ENCODE data around the gene FLT1.

The FLT1 gene

DNA sequence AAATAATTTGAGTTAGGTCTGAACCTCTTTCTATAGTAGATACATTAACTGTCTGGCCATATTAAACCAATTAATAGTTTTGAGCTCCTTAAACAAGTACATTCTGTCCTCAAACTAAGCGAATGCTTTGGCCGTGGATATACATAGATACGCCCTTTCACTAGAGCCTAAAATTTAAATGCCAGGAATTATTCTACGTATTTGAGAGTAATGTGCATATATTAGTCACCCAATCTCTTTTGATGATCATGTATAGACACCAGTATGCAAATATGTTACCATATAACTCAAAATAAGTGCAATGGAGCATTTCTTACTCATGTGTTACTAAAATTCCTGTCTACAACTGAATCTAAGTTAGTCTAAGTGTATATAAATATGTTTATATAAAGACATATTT lies 70.4 kb downstream of the FLT1 start:
- DNase-seq: no peak

DNA sequence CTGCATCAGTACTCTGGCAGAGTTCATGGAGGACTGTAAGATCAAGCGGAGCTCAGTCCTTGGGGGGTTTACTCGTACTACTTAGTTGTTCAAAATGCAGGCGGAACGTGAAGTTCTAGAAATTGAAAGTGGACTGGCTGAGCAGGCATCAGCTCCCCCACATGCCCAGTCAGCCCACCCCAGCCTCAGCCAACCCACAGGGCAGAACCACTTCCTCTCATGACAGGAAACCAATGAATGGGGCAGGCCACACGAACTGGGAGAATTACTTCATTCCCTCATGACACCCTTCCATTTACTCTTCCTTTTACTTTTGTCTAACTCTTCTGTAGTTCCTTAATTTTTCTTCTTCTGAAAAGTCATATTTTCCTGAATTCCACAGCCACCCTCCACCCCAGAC lies 71.9 kb downstream of the FLT1 start:
- no peak for DNase-seq

DNA sequence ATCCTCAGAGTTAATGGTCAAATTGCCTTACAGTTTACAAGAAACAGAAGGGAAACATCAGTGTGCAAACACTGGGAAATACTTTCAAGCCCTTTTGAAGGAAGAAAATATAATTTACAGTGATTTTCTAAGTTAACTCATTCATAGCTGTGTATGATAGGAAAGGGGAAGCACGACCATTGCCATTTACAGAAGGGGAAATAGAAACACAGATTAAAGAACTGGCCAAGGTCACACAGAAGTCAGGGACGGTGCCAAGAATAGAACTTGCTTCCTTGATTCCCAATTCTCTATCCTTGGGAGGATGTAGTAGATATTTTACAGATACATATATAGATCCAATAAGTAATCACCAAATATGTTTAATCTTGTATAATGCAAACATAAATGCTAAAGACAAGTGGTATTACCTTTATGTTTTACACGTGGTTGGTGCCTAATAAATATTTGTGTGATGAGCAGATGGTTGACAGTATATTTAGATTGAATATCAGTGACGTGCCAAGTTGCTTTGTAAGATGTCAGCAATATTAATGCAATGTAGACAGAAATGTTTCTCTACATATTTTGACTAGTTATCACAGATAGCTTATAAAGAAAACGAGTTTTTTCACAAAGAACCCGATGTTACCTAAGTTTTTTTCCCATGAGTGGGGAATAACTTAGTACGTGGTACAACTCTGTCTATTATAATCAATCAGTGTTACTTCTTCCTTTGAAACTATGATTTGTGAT lies 73.1 kb downstream of the FLT1 start:
- DNase-seq: no peak

DNA sequence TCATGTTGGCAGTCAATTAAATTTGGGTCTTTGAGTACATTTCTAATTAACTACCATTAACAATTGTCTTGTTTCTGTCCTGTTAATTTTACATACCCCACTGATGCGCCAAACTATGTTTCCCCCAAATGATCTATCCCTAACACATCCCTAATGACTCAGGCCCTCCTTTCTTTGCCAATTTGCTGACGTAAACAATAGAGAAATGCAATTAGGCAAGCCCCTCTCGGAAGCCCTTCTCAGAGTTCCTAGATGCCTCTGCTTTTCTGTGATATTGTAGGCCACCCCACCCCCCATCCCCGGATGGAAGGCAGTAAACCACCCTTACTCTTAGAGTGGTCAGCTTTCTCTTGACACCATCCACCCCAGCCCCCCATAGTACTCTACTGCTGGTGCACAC lies 74.2 kb downstream of the FLT1 start:
- peak; percentile 40 for DNase-seq

DNA sequence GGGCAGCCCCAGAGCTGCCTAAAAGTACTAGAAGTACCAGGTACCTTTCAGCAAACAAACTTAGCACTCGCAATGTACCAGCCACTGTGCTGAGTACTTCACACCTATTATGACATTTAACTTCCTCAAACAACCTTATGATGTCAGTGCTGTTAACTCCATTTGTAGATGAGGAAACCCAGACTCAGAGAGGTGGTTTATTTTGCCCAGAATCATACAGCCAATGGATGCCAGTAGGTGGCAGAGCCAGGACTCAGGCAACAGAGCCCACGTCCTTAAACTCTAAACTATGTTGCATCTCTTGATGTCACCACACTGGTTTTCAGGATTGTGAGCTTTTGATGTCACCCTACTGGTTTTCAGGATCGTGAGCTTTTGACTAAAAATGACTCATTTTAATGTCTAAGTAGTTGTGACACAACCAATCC lies 78.9 kb downstream of the FLT1 start:
- DNase-seq: no peak

DNA sequence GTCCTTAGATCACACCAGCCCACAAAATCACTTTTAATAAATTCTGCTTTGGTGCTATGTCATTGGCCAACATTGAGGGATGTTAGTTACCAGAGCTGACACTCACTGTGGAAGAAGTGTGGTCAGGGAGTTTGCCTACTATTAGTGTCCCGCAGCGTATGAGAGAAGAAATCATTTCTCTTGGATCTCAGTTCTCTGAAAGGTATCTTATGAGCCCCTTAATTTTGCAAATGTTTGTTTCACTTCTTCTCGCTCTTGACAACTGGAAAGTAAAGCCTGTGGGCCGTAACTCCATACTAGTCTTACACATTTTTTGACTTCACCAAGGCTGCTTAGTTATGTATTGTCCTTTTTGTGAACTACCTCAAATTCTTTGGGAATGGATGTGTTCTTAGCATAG lies 80.9 kb downstream of the FLT1 start:
- no peak for DNase-seq

DNA sequence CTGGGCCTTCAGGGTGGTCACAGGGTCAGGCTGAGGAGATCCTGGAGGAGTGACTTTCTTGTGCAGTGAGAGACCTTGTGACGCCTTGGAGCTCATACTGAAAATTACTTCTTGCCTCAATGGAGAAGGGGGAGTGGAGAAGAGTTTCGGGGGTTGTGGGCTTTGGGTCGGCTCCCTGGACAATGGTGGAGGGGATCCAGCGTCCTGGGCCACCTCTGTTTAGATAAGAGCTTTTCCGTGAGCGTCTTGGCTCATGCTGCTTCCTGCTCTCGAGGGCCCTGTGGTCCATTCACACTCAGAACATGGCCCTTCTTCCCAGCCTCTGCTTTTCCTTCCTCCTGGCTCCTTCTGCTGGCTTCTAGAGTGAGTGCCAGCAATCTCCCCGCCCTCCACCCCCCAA lies 81.9 kb downstream of the FLT1 start:
- no peak for DNase-seq

DNA sequence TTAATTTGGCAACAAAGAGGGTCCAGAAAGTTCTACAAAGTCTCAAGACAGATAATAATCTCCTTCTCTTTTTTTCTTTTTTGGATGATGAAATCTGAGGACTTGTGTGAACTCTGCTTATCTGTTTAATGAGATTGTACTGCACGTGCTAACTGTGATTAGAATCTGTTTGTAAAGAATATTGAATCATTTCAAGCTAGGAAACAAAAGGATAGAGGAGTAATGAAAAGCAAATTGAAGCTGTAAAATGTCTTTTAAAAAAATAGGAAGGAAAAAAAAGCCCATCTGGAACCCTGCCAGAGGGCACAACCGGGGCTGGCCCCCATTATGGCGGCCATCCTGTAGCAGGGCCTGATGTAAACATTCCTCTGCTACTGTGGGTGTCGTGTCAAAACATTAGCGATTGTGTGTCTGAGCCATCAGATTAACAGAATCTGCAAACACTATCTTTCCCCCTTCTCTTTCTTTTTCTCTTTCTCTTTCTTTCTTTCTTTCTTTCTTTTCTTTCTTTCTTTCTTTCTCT lies 83.0 kb downstream of the FLT1 start:
- DNase-seq: no peak

DNA sequence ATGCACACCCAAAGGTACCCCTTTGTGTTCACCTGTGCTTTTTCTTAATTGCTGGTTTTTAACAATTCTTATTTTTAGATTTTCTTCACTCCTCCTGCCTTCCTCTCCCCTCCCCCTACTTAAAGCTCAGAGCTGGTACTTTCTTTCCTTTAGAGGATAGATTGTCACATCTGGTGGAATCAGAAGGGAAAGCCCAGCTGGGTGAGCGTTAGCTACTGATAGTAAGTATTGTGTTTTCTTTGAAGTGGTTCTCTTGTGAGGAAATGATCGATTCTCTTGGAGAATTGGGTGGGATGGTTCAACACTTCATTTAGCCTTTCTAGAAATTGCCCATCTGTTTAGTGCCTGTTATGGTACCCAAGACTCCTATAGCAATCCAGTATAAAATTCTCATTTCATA lies 84.8 kb downstream of the FLT1 start:
- DNase-seq: no peak

DNA sequence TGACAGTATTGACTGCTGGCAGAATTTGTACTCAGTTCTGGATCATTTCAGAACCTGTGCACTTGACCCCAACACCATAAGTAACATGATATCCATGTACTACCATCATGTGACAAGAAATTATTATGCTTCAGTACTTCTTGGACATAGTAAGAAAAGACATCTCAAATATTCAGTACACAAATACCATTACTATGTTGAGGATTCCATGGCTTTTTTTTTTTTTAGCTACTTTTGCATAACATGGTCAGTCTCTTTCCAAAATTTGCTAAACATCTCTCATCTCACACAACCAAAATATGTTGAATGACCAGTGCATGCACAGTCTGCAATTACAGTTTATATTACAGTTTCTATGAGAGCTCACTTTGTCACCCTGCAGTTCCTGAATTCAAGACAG lies 85.3 kb downstream of the FLT1 start:
- DNase-seq: no peak

DNA sequence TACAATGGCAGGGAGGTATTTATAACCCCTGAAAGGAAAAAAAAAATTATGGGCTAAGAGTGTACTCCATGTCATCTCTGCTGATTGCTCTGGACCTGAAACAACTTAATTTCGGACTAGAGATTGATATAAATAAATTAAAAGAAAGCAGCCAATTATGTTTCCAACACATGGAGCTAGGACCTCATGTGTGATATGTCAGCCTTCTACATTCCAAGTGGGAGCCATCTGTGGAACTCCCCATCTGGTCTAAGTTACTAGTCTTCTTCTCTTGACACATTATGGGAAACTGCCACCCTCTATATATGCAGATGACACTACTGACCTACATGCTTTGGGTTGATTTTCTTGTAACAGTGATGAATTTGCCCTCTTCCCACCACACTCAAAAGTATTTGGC lies 86.1 kb downstream of the FLT1 start:
- no peak for DNase-seq

DNA sequence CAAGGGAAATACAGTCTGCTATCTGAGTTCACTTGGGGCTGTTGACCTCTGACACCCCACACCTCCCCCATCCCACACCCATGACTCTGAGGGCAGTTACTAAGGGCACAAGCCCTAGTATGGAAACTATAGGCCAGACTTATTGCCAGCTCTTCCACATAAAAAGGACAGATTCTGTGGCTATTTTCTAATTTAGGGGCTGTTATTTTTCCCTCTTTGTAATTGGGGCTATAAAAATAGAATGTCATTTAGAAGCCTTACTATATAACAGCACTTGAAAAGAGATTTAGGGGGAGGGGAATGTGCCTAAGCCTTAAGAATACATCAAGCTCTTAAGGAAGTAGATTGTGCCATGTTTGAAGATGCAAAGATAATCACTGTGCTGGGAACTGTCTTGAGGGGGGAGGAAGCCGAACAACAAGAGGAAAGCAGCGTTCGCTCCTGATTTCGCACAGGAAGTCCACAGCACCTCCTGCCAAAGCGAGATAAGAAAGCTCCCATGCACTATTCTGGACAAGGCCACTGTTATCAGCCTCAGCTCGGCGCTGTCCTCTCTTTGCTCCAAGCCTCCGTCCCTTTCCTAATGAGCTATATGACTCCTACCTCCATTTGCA lies 86.6 kb downstream of the FLT1 start:
- DNase-seq: no peak

DNA sequence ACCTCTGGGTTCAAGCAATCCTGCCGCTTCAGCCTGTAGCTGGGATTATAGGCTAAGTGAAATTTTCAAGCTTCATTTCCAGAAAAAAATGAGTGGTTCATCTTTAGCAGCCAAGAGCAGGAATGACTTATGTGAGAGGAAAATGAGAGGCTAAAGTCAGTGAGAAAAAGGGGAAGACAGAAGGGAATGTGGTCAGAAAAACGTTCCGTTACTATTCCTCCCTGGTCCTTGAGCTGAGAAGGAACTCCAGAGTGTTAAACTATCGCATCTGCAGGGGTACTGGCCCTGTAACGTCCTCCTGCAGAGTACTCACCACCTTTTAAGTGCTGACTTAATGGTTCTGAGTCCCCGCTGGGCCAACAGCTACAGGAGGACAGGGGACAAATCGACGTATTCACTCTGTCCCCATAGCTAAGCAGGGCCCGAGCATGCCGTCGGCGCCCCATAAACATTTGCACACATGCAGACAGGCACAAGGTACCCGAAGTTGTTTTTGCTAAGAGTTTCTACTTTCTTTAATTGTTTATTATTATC lies 88.1 kb downstream of the FLT1 start:
- DNase-seq: no peak

DNA sequence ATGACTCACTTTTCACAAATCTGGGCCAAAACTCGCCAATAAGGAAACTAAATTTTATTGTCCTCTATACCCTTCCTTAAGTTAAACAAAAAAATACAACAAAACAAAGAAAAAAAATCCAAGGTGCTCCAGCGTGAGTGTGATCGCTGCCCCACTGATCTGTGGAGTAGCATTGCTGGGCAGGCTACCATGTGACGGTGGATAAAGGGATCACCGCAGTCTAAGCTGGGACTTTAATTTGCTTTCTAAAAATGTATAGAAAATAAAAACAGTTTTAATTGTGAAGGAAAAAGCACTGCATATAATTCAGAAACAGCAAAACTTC lies 92.9 kb downstream of the FLT1 start:
- DNase-seq: no peak

DNA sequence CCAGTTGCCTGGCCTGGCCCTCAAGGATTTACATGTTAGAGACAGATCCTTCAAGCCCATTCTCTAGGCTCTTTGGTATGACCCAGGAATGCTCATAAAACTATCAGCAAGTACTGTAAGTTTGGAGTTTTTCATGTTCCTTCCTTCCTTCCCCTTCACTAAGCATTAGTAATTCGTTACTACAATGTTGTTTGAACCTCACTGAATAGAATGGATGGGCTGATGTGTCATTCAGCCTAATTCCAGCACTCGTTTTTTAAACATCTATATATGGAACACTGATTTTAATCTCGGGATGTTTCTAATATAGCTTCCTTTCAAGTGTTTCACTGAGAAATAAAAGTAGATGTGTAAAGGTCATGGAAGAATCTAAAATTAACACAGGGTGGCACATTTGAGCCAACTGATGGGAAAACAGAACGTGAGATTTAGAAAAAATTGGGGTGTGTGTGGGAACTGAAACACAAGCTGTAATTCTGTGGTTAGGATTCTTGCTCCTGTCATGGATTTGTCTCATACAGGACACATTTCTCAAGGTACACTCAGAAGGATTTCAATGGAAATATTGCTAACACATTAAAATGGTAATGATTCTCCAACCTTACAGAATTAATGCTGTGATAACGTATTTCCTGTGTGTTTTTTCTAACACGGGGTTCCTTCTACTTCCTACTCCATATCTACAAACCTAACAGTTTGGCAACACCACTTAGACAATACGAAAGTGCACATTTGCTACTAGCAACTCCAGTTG lies 93.4 kb downstream of the FLT1 start:
- DNase-seq: no peak

DNA sequence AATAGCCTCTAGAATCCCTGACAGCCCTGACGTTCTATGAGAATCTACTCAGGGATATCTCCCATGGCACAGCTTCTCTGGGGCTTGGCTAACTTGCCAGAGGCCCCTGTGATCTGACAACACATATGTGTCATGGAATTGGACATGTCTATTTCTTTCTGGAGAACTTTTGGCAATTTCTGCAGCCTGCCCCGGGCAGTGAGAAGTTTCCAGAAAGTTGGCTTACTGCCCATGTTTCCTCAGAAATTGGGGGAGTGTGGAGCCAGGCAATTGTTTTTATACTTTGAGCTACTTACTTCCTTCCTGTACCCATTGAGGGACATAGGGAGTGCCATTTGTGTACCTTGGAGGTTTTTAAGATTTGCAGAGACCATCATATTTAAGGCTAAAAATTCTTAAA lies 98.9 kb downstream of the FLT1 start:
- DNase-seq: no peak

DNA sequence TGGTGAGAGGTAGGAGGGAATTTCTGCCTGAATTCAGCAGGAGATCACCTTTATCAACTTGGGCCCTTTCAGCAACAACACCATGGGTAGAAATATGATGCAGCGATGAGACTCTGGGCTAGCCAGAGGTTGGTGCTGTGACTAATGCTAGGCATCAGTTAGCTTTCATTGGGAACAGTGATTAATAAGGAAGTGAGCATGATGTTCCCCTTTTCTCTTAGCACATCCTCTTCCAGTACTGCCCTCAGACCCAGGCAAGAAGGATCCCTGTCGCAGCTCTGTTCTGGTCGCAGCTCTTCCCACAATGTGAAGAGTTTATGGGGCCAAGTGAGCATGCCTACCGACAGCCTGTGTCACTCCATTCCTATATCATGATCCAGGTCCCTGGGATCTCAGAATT lies 100.5 kb downstream of the FLT1 start:
- no peak for DNase-seq

DNA sequence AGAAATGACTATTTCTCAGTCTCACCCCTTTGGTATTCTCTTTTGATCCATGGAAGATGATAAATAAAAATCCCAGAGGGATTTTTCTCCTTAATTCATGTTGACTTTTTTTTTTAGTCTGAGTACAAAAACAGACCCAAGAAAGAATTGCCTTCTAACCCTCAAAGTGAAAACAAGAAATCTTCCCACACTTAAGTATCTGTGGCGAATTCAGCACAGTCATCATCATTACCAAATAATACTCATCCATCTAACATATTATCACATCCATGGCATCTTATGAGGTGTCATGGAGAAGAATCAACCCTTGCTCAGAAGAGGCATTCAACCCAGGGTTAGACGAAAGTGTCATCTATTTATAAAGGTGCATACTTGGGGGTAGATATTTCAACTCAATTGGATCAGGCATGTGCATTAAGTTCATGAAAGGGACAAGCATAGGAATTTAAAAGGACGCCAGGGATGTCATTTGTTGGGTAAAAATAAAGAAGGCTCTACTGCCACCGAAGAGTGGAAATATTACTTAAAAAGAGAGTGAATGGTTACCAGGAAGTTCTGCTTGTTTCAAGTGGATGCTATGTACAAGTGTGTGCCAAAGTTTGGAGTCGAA lies 101.9 kb downstream of the FLT1 start:
- DNase-seq: no peak

DNA sequence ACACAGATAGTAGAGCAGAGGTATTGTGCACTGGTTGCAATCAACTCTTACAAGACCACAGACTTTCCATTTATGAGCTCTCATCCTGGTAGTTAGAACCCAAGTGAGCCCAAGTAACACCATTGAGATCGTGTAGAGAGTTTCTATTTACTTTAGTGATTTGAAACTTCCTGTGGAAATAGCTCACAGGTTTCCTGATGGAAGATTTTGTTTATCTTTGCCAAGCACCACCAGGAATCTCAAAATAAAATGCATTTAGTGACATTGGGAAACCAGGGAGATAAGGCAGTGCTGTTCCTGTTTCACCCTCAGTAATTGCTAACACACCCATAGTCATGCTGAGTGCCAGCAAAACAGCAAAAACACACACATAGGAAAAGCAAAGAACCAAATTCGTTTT lies 102.5 kb downstream of the FLT1 start:
- no peak for DNase-seq

DNA sequence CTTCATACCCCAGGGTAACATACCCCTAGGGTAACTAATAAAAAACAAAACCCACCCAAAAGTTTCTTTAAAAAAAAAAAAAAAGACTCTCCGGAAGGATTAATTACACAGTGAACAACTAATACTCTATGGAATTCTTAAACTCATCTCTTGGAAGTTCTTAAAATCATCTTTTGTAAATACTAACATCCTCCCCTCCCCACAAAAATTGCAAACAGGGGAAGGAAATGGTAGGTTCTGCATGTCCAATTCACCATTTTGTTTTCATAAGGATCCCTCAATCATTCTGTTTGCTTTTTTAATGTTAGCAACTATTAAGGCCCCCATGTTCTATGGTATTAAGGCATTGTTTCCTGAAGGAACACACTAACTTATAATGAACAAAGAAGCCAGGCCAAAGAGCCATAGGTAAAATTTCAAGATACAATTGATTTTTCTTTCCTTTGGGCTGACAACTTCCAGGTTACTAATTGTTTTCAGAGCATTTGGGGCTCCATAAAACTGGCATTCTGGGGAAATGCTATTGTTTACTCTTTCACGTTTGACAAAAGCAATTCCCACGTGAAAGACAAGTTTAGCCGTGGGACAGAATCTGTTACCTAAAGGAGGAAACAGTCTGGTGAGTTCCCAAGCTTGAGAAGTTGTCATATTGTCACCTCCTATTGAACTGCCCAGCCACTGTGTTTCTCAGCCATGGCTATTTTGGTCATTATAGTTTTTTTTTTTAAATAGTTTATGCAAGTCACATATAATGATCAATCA lies 107.0 kb downstream of the FLT1 start:
- no peak for DNase-seq

DNA sequence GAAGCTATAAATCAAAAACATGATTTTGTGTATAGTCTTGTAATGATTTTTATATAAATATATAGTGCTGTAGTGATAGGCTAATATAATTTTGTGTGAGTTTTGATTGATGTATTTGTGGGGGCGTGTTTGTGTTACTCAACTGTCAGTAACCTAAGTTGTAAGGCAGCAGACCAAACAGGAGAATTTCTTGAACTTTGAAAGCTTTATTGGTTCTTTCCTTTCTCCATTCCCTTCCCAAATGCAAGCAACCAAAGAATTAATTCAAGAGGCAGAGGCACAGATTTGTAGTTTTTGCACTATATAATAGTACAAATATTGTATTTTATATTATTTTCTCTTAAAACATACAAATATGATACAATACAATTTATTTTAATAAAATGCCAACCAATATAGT lies 109.6 kb downstream of the FLT1 start:
- no peak for DNase-seq

DNA sequence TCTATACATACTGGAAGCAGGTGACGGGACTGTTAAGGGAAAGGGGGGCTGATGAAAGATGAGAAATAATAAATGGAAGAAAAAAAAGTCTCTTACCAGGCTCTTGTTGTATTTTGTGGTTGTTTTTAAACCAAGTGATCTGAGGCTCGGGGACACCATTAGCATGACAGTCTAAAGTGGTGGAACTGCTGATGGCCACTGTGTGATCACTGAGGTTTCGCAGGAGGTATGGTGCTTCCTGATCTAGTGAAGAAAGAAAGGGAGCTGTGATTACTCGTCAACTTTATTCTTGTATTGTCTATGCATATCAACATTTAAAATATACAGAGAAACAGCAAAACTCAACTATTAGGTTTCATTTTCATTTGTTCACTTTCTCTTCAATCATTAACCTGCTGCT lies 110.1 kb downstream of the FLT1 start:
- no peak for DNase-seq

DNA sequence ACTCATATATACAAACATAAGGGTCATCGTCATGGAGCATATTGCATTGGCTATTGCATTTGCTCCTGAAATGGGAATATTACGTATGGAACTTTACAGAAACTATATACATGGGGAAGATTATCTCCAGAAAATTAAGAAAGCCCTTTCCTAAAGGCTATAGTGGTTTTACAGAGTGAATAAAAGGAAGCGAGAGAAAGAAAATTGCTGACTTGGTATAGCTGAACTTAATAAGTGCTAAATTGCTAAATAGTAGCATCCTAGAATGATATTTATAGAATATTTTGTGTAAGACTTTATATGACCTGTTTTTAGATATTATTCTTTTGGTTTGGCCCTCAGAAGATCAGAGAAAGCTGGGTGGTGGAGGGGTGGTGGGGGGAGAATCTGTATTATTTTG lies 114.6 kb downstream of the FLT1 start:
- no peak for DNase-seq
